ENCODE results near the gene FBXL17.
"Not testable (repeated sequence)": the region's sequence is repeated elsewhere in the genome, so short reads cannot be mapped to it uniquely, and the experiment has no call there.

FBXL17 gene

DNA sequence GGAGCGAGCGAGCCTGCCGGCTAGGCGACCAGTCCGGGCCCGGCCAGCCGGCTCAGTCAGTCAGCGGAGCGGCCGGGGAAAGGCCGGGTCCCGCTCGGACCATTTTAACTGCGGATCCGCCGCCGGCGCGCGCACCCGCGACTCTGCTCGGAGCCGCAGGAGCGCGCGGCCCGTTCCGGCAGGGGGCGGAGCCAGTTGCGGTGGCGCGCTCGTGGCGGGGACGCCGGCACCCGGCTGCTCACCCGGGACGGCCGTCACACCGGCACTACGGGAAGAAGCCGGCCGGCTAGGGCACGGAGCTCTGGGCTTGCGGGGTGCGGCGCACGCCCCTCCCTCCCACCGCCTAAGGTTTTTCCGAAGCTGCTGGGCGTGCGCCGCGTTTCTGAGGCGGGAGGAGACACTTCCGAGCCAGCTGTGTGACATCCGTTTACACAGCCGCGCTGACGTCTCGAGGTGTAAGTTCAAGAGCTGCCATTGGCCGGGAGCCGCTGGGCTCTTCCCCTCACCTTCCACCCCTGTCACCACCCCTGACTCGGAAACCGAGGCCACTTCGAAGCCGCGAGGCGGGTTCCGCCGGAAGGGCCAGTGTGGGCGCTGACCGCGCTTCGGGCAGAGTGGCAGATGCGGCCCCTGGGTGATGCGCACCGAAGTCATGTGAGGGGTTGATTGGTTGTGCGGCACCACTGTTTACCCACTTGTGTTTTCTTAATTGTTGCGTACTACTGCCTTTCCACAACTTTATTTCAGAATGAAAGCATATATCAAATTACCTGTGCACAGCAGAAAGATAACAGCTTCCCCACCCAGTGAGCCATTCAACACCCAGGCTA lies at the start of gene FBXL17:
Gene FBXL17 (minus strand): TSS at position 145 of the 830 bp plus-strand sequence.
- peak; percentile 80 for DNase-seq (ENCODE audit: low read depth)

GRCh38 chr5:108430931-108431608 lies 49.2 kb upstream of the FBXL17 start:
- DNase-seq (ENCODE audit: low read depth), result no peak

- no peak for DNase-seq (ENCODE audit: low read depth)
These were observed 39.8 kb upstream of the FBXL17 start for GRCh38 chr5:108421713-108422112.

GRCh38 chr5:108420755-108421154 lies 38.9 kb upstream of the FBXL17 start:
- no peak for DNase-seq (ENCODE audit: low read depth)

GRCh38 chr5:108420158-108420557 lies 38.3 kb upstream of the FBXL17 start:
- DNase-seq (ENCODE audit: low read depth), result no peak

DNA sequence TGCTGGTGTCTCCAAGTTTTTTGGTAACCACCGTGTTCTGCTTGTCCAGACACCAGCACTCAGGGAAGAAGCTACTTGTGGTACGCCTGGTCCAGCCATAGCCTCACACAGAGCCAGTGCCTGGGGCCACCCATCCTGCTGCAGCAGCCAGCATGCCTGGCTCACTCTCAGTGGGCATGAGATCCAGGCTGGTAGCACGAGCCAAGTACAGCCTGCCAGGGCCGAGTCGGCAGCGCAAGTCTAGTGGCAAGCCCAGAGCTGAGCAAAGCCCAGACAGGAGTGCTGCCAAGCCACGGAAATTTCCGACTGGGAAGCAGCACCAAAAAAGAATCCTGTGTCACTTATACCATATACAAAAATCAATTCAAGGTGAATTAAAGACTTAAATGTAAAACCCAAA lies 36.3 kb upstream of the FBXL17 start:
- no peak for DNase-seq (ENCODE audit: low read depth)

- DNase-seq (ENCODE audit: low read depth), result no peak
These were observed 35.3 kb upstream of the FBXL17 start for GRCh38 chr5:108417166-108417670.

DNA sequence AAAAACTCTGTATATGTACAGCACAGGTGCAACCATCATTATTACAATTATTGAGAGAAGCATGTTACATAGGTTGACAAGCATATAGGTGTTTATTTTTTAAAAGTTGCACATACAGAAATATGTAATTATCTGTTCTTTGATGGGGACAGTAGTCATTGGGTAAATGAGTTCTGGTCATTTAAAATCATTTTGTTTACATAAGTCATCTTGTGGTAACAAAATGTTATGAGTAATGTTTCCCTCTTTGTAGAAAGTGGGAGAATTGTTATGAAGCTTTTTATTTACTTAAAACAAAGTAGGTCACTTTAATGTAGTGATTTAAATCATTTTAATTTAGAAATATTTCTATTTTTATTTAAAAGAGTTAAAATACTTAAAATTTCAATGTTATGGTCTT lies 33.8 kb upstream of the FBXL17 start:
- DNase-seq (ENCODE audit: low read depth), result no peak

GRCh38 chr5:108409786-108410185 lies 27.9 kb upstream of the FBXL17 start:
- DNase-seq (ENCODE audit: low read depth), result no peak

DNA sequence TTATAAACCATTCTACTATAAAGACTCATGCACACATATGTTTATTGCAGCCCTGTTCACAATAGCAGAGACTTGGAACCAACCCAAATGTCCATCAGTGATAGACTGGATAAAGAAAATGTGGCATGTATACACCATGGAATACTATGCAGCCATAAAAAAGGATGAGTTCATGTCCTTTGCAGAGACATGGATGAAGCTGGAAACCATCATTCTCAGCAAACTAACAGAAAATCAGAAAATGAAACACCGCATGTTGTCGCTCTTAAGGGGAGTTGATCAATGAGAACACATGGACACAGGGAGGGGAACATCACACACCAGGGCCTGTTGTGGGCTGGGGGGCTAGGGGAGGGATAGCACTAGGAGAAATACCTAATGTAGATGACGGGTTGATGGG lies 23.3 kb upstream of the FBXL17 start:
- DNase-seq (ENCODE audit: low read depth), result not testable (repeated sequence)

DNA sequence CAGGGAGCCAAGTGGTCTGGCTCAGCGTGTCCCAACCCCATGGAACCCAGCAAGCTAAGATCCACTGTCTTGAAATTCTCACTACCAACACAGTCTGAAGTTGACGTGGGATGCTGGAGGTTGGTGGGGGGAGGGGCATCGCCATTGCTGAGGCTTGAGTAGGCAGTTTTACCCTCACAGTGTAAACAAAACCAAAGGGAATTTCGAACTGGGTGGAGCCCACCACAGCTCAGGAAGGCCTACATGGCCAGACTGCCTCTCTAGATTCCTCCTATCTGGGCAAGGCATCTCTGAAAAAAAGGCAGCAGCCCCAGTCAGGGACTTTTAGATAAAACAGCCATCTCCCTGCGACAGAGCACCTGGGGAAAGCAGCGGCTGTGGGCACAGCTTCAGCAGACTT lies 17.1 kb upstream of the FBXL17 start:
- no peak for DNase-seq (ENCODE audit: low read depth)

- not testable (repeated sequence) for DNase-seq (ENCODE audit: low read depth)
These were observed 14.9 kb upstream of the FBXL17 start for GRCh38 chr5:108396837-108397236.

GRCh38 chr5:108387758-108388157 lies 5.9 kb upstream of the FBXL17 start:
- DNase-seq (ENCODE audit: low read depth), result no peak

DNA sequence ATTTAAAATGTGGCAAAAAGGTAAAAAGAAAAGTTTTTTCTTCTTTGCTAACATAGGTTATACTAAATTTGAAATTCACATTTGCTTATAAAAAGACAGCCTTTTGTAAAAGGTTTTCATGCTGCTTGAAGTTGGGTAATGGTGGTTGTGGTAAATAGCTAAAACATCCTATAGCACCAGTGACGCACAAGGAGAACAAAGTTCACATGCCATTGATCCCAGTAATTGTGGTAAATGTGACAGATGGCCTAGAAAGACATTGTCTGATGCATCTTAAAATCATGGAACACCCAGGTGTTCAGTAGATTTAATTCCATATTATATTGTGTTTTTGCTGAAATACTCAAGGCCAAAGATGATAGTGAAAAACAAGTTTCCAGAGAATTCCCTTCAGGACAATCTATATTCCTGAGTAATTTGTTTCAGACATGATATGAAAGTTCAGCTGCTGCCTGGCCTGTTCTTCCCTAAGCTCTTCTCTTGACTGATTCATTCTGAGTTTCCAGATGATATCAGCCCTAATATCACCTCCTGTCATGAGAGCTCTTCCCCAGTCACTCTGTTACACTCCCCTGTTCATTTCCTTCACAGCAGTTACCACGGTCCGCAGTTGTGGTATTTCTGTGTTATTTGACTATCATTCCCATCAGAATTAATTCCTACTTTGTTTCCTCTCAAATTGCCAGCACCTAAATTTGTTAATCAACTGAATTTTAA lies 4.6 kb upstream of the FBXL17 start:
- no peak for DNase-seq (ENCODE audit: low read depth)

DNA sequence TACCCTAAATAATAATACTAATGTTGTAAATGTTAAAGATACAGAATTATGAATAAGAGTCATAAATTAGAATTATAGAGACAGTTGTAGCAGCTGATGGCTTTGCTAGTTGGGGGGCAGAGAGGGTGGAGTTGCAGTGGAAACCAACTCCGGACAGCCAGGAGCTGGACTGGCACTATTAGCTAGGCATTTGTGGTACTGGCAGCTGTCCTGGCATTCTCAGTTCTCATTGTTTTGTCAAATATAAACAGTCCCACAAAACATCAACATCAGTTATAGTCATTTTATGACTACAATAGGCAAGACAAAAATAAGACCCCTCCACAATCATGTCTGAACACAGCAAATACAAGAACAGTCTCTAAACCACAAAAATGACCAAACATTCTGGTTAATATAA lies 2.8 kb upstream of the FBXL17 start:
- no peak for DNase-seq (ENCODE audit: low read depth)

GRCh38 chr5:108382784-108383330 lies 959 bp upstream of the FBXL17 start:
- DNase-seq (ENCODE audit: low read depth), result no peak

GRCh38 chr5:108381350-108381953 lies 446 bp downstream of the FBXL17 start:
- DNase-seq (ENCODE audit: low read depth), result peak; percentile 73

DNA sequence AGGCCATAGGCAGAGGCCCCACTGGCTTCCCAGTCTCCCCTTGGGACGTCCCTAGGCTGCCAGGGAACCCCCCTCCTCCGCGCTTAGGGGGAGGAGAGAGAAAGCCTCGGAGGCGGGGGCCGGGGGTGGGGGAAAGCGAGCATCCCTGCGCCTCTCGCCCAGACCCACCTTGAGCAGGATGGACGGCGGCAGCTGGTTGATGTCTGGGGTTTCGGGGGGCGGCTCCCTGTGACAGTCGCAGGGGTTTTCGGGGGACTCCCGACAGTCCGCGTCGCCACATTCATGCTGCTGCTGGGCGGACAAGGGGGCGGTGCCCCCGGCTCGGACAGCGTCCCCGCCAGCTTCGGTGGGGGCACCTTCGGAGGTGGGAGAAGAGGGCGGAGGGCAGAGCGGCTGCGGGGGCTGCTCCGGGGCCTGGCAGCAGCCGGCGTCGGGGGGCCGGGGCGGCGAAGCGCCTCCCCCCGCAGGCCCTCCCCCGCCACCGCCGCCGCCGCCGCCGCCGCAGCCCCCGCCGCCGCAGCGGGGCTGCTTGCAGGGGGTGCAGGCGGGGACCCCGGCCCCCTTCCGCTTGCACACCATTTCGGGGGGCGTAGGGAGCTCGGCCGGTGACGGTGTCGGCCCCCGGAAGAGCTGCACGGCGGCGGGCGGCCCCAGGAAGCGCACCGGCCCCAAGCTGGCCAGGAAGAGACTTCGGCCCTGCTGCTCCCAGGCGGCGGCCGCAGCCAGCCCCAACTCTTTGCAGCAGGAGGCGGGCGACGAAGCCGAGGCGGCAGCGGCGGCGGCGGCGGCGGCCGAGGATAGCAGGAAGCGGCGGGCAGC lies 1.2 kb downstream of the FBXL17 start:
- DNase-seq (ENCODE audit: low read depth), result peak; percentile 42

- no peak for DNase-seq (ENCODE audit: low read depth)
These were observed 2.0 kb downstream of the FBXL17 start for GRCh38 chr5:108379722-108380530.

GRCh38 chr5:108375768-108376167 lies 6.1 kb downstream of the FBXL17 start:
- no peak for DNase-seq (ENCODE audit: low read depth)
